ENCODE results near the gene MRTFA.

GRCh38 chr22:40434745-40435144 lies 201.8 kb downstream of the MRTFA start:
- TF ChIP-seq CTCF (IDR thresholded peaks at IDR 0.05) (no peak), EZH2phosphoT487 (IDR thresholded peaks at IDR 0.05) (no peak)
